GM19467 (cell line): Measurements from ENCODE around the gene MAPK6.
A peak's percentile ranks its signal among the peaks of the same experiment; 100 is the strongest.

ENCODE experiments used
- ATAC-seq: cut with Tn5 transposase; IDR thresholded peaks from one replicate; pipeline ENCODE4 v1.9.1; 2021; ENCODE audit warnings: mild to moderate bottlenecking, moderate library complexity; ENCODE audit not compliant: unreplicated experiment

The MAPK6 gene

GRCh38 chr15:52102463-52102862 is 83.4 kb downstream of the MAPK6 start:
- ATAC-seq = no peak

GRCh38 chr15:52103217-52104207 is 84.5 kb downstream of the MAPK6 start:
- ATAC-seq = peak; percentile 54

DNA sequence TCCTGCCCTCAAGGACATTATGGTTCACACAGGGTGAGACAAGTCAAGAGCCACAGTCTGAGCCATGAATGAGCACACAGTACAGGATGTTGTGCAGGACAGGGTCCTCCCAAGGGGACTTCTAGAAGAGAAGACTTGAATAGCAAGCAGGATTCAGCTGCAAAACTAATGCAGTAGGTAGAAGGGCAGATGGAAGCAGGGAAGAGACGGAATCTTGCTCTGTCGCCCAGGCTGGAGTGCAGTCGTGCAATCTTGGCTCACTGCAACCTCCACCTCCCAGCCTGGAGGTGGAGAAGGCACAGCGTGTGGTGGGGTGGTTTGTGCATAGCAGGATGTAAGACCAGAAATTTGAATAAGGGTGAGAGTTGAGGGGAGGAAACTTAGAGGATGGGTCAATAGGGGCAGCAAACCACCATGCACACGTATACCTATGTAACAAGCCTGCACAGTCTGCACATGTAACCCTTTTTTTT is 85.5 kb downstream of the MAPK6 start:
- peak; percentile 33 for ATAC-seq

GRCh38 chr15:52105846-52106245 is 86.8 kb downstream of the MAPK6 start:
- ATAC-seq = no peak

DNA sequence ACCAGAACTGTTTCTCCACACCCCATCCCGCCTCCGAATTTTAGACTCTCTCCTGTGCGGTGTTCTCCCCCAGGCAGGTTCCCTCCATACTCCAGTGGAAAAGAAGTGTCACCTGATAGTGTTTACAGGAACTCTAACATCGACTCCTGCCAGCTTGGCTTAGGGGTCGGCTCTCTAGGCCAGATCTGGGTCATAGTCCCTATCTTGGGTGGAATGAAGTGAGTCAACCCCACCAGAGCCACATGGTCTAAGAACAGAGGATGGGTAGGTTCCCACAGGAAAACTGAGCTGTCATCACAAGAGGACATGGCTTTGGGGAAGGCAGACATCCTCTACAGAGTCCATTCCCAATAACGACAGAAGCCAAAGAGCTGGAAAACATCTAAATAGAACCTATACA is 87.6 kb downstream of the MAPK6 start:
- no peak for ATAC-seq

GRCh38 chr15:52107238-52107637 is 88.2 kb downstream of the MAPK6 start:
- no peak for ATAC-seq

- peak; percentile 42 for ATAC-seq
Observed at GRCh38 chr15:52109559-52110451, 90.8 kb downstream of the MAPK6 start.

GRCh38 chr15:52111517-52112202 is 92.6 kb downstream of the MAPK6 start:
- ATAC-seq = no peak

GRCh38 chr15:52112203-52112750 is 93.3 kb downstream of the MAPK6 start:
- ATAC-seq = peak; percentile 35

DNA sequence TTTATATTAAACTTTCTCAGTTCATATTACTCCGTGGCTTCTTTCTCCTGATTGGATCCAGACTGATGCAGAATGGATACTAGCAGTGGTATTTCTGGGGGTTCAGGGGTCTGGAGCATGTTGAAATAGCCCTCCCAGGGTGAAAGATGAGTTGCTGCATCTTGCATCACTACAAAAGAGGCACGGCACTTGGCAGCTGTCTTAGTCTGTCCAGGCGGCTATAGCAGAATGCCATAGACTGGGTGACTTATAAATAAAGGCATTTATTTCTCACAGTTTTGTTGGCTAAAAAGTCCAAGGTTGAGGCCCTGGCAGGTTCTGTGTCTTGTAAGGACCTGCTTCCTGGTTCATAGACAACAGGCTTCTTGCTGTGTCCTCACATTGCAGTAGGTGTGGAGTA is 94.2 kb downstream of the MAPK6 start:
- no peak for ATAC-seq

GRCh38 chr15:52113708-52114107 is 94.7 kb downstream of the MAPK6 start:
- no peak for ATAC-seq

DNA sequence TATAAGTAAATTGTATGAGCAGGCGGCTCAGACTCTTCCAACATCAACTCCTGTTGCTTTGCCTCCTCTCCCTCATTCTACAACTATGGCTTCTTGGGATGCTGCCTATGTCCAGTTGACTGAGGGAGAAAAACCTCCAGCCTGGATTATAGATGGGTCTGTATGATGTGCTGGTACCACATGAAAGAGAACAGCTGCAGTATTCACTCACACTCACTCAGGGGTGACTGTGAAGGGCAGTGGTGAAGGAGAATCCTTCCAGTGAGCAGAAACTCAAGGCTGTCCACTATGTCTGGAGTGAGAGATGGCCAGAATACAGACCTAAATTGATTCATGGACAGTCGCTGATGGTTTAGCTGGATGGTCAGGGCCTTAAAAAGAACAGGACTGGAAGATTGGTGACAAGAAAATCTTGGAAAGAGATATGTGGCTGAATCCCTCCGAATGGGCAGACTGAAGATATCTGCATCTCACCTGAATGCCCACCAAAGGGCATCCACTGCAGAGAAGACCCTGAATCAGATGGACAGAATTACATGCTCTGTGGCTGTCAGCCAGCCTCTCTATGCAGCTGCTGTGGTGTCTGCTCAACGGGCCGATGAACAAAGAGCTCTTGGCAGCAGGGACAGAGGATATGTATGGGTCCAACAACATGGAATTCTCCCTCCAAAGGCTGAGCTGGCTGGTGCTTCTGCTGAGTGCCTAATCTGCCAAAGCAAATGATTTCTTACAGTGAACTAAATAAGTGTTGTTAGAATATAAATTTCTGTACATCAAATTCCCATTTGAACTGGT is 95.4 kb downstream of the MAPK6 start:
- ATAC-seq = no peak

DNA sequence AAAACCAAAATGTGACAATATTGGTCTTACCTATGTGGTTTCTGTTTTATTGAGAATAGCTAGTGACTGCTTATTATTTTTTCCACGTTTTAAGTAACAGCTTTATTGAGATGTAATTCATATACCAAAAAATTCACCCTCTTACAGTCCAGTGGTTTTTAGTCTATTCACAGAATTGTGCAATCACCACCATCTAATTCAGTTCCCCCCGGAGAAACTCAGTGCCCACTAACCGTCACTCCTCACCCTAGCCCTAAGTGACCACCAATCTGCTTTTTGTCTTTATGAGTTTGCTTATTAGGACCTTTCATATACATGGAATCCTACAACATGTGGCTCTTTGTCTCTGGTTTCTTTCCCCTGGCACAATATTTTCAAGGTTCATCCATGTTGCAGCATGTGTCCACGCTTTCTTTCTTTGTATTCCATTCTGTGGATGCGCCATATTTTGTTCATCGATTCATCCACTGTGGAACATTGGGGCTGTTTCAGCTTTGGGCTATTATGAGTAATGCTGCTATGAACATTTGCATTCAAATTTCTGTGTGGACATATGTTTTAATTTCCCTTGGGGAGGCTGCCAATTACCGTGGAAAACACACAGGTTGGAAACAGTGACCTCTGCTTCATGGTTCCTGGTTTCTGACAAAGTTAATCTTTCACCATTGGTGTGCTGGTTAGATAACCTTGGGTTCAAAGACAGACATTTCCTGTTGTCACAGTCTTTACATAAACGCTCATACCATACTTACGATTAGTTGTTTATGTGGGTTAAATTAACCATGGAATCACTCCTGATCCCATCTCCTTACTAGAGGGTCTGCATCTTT is 96.8 kb downstream of the MAPK6 start:
- no peak for ATAC-seq
